Stimulated activated CD8-positive, alpha-beta memory T cell treated with anti-CD3 and anti-CD28 coated beads, Interleukin-7, amount 100 ng/mL, for 1 hour (primary cell): ENCODE measurements around the gene RGS9.
"Not testable (repeated sequence)": the region's sequence is repeated elsewhere in the genome, so short reads cannot be mapped to it uniquely, and the experiment has no call there.

Experiments
- DNase-seq, 2 donors: peaks; one replicate each; pipeline ENCODE4 v3.0.0-alpha.2; 2020; ENCODE audit warnings: low read depth in 2 of 2

The RGS9 gene

GRCh38 chr17:65115839-65116238, 21.3 kb upstream of the RGS9 start:
- no peak for DNase-seq

- not testable (repeated sequence) for DNase-seq
These were observed 20.7 kb upstream of the RGS9 start for GRCh38 chr17:65116515-65116914.

DNA sequence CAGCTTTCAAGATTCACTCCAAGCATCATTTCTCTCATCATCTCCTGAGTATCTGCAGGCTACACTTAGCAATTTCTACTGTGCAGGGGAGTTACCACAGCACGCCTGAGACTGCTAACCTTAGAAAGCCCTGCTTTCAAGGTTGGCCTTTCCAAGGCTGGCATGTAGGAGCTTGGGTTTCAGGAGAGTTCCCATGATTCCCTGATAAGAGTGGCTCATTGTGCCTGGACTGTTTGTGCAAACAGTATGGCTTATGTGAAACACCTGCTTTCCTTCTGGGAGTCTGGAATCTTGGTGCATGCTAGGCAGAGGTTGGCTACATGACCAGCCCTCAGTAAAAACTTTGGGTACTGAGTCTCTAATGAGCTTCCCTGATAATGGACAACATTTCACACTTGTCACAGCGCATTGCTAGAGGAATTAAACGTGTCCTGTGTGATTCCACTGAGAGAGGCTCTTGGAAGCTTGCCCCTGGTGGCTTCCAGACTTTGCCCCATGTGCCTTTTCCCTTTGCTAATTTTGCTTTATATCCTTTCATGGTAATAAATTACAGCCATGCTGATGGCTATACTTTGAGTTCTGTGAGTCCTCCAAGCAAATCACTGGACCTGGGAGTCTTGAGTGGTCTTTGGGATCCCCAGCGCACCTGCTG, 19.7 kb upstream of the RGS9 start:
- DNase-seq: no peak

DNA sequence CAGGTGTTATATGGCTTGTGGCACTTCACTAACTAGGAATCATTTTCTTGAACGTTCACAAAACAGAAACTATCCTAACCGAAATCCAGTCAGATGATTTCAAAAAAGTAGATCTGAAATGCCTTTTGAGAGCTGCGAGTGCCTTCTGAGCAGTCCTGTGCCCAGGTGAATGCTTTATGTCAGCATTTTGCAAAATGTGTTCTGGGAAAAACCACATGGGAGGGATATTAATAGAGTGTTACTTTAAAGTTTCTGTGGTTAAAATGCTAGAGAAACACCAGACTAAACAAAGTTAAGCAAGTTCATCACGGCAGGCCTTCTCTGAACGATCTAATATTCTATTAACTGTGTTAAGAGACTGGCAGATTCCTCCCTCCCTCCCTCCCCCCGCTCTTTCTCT, 15.8 kb upstream of the RGS9 start:
- DNase-seq: no peak

- DNase-seq: no peak
These were observed 15.0 kb upstream of the RGS9 start for GRCh38 chr17:65121916-65122806.

DNA sequence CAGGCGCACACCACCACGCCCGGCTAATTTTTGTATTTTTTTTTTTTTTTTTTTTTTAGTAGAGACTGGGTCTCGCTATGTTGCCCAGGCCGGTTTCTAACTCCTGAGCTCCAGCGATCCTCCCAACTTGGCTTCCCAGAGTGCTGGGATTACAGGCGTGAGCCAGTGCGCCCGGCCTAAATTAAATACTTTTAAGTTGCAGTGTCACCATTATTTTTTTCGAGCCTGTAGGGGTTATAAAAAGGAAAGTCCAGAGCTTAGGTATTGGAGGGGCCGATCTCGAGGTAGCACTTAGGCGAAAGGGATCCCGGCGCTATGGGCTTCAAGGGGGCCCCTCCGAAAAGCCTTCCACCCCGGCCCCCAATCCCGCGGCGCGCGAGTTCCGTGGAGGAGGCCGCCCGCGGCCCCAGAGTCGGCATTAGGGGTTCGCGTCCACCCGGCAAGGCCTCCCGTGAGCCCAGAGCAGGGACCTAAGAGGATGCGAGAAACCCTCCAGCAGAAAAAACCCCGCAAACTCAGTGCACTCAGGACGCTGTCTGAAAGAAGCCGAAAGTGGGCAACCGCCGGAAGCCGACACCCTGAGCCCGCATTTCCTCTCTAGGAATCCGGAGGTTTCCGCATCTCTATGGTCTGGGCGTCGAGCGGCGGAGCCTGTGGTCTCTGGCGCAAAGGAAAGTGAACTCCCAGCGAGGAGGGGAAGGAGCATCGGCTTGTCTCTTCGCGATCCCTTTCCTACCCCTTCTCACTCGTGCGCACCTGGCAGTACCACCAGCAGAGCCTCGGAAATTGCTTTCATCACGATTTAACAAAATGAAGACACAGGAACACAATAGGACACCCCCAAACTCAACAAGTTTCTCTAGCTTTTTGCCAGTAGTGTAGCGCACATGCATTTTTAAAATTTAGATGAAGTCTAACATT, 14.1 kb upstream of the RGS9 start:
- DNase-seq: peak; percentile 61 to 66

DNA sequence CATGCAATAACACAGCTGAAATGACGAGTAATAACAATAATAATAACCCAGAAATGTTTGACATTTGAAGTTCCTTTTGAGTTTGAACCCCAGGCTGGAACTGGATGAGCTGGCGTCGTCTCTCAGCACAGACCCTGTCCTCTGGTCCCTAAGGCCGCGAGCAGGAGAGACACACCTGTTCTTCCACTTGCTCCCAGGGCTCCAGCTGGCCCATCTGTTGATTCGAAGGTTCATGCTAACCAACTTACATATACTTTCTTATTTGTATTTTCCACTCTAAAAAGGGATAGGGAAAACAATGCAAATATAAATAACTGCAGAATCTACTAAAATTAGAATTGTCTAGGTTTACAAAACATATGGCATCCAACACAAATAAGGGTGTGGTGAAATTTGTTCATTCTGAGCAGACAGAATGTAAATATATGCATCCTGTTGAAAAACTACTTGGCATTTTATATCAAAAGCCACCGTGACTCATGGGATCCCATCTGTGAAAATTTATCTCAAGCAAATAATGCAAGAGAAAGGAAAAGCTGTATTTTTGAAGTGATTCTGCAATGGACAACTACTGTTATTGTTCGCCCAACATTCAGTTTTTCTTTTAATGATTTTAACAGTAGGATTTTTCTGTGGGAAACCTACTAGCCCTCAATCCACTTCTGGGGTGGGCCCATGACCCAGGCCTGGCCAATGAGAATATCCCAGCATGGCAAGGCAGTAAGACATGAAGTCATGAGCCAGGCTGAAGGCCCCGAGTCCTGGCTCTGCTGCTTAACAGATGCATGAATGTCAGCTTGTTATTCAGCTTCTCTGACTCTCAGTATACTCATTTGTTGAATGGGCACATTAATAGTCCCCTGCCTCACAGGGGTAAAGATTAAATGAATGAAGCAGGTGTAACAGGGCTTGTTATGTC, 13.2 kb upstream of the RGS9 start:
- no peak for DNase-seq

DNA sequence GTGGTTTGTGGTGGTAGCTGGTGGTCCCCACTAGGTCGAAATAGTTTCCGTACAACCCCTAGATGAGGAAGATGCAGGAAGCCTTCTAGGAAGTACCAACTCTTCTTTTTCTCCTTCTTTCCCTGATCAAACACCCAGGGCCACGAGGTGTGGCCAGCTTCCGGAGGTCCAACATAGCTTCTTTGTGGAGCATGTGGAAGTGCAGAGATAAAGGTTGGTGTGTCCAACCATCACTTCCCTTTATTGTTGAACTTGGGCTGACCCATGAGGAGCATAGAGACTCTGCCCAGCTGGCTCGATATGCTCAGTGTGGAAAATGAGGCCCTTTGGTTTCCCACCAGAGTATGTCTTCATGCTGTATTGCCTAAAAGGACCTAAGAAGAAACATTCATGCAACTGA, 6.3 kb upstream of the RGS9 start:
- no peak for DNase-seq

DNA sequence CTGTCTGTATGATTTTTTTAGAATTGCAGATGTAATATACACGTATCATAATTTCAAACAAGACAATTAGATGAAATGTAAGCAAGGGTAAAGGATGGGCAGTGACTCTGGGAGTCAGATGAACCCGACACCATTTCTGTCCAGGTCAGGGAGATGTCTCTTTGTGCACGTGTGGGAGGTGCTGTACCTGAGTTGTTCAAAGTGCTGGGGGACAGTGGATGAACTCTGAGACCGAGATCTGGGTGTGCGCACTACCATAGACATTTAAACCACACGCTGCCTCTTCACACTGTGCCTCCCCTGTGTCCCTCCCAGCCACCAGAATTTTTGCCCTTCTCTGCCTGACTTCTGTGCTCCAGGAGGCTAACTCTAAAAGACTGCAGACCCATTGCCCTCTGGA, 5.9 kb upstream of the RGS9 start:
- no peak for DNase-seq

DNA sequence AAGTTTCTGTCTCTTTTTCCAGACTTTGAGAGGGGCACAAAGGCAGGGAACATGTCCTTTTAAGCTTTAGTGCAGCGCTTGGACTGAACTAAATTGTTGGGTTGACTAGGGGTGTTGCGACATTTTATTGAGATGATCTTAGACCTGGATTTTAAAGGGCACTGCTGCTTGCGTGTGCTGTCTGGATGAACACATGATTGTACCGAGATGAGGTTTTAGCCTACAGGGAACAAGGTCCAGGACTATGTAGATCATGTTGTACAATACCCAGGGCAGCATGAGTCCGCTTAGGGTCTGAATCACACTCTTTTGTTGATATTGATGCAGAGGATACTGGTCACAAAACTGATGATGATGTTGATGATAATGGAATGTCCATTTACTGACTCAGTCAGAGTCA, 5.2 kb upstream of the RGS9 start:
- DNase-seq: no peak

DNA sequence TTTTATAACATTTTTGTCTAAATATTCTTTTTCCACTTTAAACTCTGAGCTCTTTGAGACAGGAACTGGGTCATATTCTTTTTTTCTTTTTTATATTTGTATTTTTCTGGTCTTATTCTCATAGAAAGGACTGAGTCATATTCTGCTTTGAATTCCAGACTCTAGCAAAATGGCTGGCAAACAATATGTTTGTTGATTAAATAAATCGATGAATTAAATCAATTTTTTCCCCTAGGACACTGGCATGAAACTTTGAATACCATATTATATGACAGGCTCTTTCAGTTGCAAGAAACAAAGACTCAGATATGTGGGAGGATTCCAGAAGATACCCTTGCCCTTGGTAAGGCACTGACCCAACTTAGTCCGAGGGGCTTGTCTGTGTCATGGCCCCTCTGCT, 3.1 kb upstream of the RGS9 start:
- DNase-seq: no peak

DNA sequence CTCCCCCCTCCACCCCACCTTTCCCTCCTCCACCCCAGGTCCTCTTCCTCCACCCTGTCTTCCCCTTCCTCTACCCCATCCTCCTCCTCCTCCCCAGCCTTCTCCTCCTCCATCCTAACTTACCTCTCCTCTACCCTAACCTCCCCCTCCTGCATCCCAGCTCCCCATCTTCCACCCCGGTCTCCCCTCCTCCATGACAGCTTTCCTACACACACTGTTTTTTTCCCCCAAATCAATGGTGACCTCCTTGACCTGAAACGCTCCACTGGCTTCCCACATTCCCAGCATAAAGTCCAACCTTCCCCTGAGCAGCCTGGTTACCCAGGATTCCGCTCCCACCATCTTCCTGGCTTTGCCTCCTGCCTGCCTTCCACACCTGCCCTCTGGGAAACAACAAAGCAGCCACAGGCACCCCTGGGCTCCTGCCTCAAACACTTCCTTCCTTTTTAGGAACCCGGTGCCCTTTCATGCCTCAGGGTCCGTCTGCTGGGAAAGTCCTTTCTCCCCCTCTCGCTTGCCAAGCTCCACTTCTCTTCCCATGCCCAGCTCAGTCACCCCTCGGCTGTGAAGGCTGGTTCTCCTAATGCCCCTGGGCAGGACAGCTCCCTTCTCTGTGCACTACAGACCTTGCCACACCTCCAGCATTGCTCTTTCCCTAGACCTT, 2.1 kb downstream of the RGS9 start:
- no peak for DNase-seq

- no peak for DNase-seq
These were observed 5.1 kb downstream of the RGS9 start for GRCh38 chr17:65142247-65142646.

DNA sequence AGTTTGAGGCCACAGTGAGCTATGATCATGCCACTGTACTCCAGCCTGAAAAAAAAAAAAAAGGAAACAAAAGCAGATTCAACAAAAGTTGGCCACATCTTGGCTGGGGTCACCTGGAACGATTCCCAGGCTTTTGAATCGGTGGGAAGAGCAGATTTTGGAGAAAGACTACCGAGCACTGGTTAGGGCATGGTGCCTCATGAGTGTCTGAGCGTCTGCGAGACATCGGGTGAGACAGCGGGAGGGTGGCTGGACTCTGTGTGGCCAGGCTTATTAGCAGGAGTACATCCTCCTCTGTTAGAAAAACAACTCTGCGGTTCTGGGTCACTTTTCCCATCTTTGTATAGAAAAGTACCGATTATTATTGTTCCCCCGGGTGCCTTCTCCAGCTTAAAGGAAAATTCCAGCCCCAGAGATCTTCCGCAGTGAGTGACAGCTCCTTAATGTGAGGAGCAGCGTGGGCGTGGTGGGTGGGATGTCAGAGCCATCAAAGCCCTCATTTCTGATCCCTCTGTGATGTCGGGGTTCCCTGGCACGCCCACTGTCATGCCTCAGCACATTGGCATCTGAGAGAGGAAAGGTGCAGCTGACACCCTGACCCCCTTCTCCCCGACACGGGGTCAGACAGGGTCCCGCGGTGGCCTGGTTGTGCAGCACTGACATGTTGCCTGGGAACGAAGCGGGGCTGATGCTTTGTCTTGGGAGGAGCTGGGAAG, 6.9 kb downstream of the RGS9 start:
- DNase-seq: no peak

- DNase-seq: no peak
These were observed 8.6 kb downstream of the RGS9 start for GRCh38 chr17:65145743-65146142.

- no peak for DNase-seq
These were observed 10.8 kb downstream of the RGS9 start for GRCh38 chr17:65147955-65148354.

- no peak for DNase-seq
These were observed 17.8 kb downstream of the RGS9 start for GRCh38 chr17:65154770-65155589.

DNA sequence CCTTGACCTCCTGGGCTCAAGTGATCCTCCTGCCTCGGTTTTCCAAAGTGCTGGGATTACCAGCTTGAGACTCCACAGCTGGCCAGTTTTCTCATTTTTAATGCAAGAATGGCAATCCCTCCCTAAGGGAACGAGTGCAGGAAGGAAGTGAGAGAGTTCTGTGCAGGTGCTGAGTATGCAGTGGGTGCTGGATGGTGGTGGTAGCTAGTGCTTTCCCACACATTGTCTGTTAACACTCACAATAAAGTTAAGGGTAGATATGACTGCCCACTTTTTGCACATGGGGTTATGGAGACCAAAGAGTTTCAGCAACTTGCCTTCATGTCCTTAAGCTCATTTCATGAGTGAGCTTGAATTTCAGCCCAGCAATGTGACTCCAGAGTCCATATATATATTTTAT, 18.5 kb downstream of the RGS9 start:
- no peak for DNase-seq

DNA sequence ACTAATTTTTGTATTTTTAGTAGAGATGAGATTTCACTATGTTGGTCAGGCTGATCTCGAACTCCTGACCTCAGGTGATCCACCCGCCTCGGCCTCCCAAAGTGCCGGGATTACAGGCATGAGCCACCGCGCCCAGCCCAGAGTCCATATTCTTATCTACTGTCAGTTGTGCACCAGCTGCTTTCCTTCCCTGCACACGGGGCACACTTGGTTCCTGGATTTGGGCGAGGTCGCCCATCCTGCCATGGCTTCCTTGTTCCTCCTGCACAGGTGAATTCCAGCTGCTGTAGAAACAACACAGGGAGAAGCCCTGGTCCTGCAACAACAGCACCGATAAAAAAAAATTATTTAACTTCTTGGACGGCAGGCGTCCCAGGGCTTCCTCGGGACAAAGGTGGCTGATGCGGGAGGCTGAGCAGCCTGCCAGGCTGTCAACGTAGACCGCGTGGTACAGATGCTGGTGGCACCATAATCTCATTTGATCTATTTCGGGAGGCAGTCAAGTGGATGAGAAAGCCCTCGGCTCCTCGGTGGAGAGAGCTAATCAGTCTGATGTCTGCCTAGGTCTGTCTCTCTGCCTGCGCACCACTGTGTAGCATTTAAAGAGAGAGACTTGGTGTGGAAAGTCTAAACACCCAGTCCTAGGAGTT, 19.1 kb downstream of the RGS9 start:
- no peak for DNase-seq
